ENCODE measurements around the gene NPHP4.

NPHP4 gene

GRCh38 chr1:5891736-5892135 is 100.5 kb downstream of the NPHP4 start:
- no peak for DNase-seq (ENCODE audit: low read depth in 2 of 2)

DNA sequence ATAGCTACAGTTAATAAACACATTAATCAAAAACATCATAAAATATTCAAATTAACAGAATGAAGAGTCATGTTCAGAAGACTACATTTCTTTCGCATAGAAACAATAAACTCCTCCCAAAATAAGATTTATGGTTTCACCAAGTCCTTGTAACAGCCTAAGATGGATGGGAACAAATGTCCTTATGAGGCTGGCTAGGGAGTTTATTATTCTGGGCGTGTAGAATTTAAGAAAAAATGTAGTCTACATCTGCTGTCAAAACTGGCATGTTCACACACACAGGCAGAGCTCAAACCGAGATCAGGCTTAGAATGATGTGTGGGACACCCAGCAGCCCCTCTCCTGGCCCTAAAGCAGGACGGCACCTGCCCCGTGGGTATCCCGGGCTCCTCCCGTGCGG is 101.1 kb downstream of the NPHP4 start:
- no peak for DNase-seq (ENCODE audit: low read depth in 2 of 2)

DNA sequence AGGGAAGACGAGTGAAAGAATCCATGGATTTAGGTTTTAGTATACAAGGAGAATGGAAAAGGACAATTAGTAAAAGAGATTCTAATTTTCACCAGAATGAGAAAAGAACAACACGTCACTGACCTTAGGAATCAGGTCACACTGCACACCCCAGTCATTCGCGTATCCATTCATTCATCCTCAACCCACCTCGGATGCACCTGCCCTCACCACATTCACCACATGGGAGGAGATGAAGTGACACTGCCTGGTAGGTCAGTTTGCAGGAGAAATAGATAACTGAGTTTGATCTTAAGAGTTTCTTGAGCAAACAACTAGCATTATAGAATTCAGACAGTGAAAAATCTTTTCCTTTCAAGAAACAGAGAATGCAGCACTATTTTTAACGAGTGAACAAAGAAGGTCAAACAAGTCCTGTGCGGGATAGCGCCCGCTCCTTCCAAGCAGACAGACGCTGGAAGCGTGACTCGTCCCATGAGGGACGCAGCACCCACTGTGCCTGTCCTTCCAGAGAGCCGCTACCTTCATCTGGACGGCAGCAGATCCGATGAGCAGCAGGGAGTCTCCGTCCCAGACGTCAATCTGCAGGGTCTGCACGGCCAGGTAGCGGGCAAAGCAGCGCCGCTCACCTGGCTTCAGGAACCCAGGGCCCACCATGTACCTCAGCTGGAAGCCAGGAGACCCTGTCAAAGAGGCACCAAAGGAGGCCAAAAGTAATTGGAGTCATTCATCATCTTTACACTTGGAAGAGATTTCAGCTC is 101.7 kb downstream of the NPHP4 start:
- DNase-seq (ENCODE audit: low read depth in 2 of 2) = no peak

DNA sequence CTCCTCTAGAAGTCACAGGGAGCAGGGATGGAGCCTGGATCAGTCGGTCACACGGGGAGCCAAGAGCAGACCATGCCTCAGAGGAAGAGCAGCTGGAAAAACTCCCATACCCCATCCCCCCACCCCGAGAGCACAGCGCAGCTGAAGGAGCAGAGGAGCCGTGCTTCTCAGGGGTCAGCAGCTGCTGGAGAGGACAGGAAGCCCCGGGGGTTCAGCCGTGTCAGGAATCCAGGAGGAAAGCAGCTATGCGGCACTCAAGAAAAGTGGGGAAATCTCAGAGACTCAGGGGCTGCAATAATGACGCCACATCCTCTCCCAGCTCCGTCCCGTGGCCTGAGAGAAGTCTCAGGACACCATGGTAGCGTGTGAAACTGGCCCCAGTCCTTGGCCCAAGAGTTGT is 102.3 kb downstream of the NPHP4 start:
- DNase-seq (ENCODE audit: low read depth in 2 of 2) = no peak

DNA sequence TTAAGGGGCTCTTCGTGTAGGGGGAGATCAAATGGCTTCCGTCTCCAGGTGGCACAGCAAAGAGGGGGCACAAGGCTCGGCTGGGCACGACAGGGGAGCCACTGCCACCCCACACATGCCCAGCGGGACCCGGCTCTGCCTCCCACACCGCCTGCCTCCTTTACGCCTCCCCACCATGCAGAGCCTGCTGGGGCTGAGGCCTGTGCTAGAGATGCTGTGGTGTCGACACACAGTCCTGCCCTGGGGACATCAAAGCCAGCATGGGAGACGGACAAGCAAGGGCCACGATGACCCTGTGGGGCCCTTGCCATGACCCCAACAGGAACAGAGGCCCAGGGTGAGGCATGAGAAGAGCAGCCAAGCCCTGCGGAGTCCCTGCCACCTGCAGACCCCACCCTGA is 102.8 kb downstream of the NPHP4 start:
- DNase-seq (ENCODE audit: low read depth in 2 of 2) = no peak

DNA sequence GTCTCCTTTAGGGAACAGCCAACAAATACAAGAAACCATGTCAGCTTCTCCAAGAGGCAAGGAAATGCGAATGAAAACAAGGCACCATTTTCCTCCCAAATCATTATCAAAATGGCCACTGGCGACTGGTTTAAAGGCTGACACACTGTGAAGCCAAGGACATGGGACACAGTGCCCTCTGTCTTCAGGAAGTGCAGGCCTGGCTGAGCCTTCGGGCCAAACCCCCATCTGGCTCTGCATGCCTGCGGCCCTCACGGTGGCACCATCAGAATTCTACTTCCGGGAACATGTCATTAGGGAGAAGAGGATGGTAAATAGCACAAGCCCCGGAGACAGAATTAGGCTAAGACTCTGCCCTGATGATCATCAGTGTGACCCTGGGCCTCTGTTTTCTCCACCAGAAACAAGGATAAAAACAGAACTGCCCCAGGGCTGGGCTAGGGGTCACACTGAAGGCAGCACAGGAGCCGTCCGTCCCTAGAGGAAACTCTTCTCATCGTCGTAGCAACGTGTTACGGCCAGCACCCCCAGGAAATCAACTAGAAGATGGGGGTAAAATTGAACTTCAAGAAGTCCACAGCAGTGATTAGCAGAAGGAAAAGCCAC is 103.5 kb downstream of the NPHP4 start:
- no peak for DNase-seq (ENCODE audit: low read depth in 2 of 2)

GRCh38 chr1:5887971-5888361 is 104.3 kb downstream of the NPHP4 start:
- no peak for DNase-seq (ENCODE audit: low read depth in 2 of 2)

- DNase-seq (ENCODE audit: low read depth in 2 of 2) = no peak
Measured at GRCh38 chr1:5887349-5887970, 104.8 kb downstream of the NPHP4 start.

DNA sequence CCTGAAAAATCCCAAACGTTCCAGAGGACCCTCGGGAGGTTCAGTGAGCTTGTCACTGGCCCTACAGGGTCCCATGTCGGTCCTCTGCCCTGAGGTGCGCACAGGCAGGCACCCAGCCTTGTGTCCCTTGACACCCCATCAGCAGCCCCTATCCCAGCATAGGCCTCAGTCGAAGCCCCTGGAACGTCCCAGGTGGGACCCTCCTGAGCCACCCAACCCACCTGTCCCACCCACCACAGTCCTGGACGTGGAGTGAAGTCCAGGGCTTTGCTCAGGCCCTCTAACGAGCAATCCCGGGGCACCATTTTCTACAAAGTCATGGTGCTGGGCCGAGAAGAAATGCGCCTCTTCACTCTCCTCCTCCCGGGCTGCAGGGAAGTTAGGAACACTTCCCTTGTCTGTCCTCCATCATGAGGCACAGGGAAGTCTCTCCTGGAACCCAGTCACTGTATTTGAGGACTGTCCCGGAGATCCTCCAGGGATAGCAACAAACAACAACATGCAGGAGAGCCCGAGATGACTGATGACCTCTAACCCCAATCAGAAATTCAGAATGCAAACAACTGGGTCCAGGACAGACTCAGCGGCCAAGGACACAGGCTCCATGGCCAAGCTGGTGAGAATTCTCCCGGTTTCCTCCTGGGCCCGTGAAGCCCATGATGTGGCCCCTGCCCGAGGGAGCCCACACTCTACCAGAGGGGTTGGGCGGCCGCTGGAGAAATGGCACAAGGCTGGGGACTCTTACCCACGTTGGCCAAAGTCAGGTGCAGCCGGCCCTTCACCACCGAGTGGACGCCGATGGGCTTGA is 105.5 kb downstream of the NPHP4 start:
- no peak for DNase-seq (ENCODE audit: low read depth in 2 of 2)

DNA sequence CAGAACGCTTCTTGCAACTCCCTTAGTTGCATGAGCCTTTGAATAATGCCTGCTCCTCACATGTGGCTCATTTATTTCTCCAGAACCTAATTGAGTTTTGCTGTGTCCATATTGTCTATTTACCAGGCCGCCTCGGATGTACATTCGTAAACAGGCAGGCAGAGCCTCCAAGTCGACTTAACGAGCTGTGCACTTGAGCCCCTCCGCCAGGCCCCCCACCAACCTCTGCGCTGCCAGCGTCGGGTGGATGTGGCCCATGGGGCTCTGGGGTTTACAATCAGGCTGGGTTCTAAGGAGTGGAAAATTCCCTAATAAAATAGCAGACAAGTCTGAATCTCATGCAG is 106.1 kb downstream of the NPHP4 start:
- DNase-seq (ENCODE audit: low read depth in 2 of 2) = no peak

- no peak for DNase-seq (ENCODE audit: low read depth in 2 of 2)
Measured at GRCh38 chr1:5885471-5886139, 106.6 kb downstream of the NPHP4 start.

GRCh38 chr1:5884110-5884509 is 108.1 kb downstream of the NPHP4 start:
- no peak for DNase-seq (ENCODE audit: low read depth in 2 of 2)

DNA sequence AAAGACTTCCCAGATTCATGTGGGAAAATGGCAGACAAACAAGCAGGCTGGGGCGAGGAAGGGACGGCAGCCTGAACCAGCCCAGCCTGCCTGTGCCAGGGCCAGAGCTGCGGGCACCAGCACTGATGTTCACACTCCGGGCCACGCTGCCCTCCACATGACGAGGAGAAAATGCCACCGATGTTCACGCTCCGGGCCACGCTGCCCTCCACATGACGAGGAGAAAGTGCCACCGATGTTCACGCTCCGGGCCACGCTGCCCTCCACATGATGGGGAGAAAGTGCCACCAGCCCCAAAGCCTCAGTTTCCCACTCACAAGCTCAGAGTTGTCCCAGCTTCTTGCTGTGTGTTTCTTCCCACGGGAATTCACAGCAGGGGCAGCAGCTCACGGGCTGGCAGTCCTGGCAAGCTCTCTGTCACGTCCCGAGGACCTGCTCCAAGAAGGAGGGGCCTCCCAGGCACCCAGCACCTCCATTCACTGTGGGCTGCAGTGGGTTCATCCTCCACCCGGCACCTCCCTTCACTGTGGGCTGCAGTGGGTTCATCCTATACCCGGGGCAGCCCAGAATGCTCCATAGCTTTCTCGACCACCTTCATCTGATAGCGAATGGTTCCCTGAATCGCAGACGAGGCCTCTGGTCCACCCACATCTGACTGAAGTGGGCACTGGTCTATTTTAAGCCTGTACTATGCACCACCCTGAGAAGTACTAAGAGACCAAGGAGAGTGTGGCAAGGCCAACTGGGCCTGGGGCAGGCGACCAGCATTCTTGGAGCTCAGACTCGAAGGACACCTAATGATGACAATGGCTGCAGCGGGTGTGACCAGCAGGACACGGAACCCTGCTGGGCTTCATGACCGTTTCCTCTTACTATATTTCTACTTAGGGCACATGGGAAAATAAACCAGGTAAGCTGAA is 108.8 kb downstream of the NPHP4 start:
- no peak for DNase-seq (ENCODE audit: low read depth in 2 of 2)

GRCh38 chr1:5882367-5883128 is 109.7 kb downstream of the NPHP4 start:
- no peak for DNase-seq (ENCODE audit: low read depth in 2 of 2)

DNA sequence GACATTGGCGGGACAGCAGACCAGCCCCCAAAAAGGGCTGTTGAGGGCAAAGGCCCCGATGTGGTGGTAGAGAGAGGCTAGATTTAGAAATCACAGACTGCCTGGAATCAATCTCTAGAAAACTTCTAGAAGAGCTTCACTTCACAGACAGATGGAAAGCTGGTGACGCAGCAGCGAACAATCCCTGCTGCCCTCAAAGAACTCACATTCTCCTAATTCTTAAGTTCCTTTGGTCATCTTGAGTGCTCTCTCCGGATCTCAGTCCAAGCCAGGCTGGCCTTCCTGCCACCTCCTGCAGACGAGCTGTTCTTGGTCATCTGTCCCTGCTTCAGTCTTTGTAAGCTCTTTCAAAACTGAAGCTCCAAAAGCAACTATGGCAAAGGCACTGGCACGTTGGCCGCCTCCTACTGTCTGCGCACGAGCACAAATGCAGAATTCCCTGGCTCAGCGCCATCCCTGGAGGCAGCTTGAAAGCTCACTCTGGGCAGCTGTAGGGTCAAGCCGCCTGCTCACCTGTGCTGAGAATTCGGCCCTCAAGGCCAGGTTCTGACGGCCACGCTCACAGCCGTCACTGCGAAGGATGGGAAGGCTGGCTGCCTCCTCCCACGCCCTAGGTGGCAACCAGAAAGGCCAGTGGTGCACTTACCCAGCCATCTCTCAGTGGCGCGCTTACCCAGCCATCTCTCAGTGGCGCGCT is 110.6 kb downstream of the NPHP4 start:
- DNase-seq (ENCODE audit: low read depth in 2 of 2) = no peak

DNA sequence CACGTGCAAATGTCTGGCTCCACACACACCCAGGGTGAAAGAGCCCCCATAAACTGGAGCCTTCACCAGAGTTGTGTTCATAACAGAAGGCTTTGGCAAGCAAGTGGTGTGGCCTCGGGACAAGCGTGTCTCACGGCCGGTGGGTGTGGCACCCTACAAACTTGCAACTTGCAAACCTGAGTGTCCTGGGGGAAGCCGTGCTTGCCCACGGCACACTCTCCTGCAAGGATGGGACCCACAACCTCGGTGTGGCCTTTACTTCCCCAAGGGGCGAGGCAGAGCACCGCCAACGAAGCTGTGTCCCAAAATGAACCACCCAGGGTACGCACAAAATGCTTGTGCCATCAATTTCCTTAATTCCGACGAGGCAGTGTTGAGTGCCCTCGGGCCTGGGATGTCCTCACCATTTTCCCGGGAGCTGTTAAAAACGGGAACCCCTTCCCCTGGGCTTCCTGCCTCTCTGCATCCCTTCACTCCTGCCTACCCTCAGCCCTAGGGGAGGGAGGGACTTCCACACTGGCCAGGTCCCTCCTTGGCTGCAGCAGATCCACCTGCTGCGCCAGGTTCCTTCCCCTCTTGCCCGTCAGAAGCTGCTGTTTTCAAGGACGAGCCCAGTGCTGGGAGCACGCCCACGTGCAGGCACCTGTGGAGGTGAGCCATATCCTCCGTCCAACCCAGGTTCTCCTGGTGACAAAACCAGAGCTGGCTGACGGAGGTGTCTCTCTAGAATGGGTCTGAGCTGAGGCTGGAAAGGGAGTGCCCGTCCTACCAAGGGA is 111.4 kb downstream of the NPHP4 start:
- no peak for DNase-seq (ENCODE audit: low read depth in 2 of 2)

- no peak for DNase-seq (ENCODE audit: low read depth in 2 of 2)
Measured at GRCh38 chr1:5879421-5879820, 112.8 kb downstream of the NPHP4 start.

DNA sequence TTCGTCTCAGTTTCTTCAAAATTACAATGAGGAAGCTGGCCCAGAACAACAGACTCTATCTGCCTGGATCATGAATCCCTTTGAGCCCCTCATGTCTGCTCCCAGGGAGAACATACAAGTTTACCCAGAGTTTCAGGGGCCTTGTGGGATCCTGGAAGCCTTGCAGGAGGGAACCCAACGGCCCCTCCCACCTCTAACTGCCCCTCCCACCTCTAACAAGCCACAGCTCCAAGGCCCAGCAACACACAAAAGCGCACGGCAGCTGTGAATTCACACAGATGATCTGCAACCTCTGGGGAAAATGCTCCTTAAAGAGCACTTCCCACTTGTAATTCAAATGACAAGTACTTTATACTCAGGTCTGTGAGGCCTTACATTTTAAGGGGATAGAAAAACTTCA is 113.3 kb downstream of the NPHP4 start:
- no peak for DNase-seq (ENCODE audit: low read depth in 2 of 2)
